Skin epidermis (tissue), 12 donors: Measurements from ENCODE around the gene TFF2.

Experiments
- H3K27ac ChIP-seq, 21 experiments: fragments of 200-600 bp; sonication (generic) in 11 of 21; one replicate each; pipeline ENCODE4 v1.5.0; 2020; ENCODE audit warnings: mild to moderate bottlenecking in 3 of 21, inconsistent platforms in 2 of 21, moderate library complexity in 2 of 21
- H3K4me3 ChIP-seq, 7 experiments: fragments of 200-600 bp; sonication (generic) in 2 of 7; one replicate each; pipeline ENCODE4 v1.5.0; 2020; ENCODE audit warnings: inconsistent platforms in 2 of 7, mild to moderate bottlenecking in 2 of 7, moderate library complexity in 1 of 7

TFF2 gene

DNA sequence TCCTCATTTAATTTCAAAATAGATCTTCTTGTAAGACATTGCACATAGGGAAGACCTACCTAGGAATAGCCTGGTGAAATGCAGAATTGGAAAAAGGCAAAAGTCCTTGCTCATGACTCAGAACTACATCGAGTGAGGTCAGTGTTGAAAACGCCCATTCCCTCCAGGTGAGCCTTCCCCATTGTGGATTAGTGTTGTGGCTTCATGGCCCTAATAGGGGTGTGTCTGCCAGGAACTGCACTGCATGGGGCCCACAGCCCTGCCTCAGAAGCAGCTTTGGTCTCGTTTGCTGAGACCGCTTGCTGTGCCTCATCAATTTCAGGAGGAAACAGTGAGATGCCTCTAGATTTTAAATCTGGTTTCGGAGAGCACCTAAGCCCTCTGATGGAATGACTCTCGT lies 52.6 kb downstream of the TFF2 start:
- H3K27ac ChIP-seq = no peak overlapping the region

DNA sequence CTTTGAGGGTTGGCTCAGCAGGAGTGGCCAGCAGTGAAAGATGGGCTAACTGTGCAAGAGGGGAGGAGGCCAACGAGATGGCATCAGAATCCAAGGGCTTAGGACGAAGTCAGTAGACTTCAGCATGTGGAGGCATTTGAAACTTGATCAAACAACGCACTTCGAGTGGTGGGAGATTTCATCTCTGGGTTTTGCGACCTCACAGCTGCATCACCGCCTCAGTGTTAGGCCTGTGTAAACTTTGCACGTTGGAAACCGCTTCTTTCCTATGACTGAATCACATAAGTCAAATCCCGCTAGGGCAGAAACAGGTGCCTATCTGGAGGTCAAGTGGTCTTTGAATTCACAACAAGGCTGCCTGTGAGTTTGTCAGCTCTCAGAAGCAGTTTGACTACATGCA lies 53.4 kb downstream of the TFF2 start:
- no peak overlapping the region for H3K4me3 ChIP-seq
- no peak overlapping the region for H3K27ac ChIP-seq

More for the DNA sequence above, 52.6 kb downstream of the TFF2 start:
- H3K4me3 ChIP-seq = no peak overlapping the region

DNA sequence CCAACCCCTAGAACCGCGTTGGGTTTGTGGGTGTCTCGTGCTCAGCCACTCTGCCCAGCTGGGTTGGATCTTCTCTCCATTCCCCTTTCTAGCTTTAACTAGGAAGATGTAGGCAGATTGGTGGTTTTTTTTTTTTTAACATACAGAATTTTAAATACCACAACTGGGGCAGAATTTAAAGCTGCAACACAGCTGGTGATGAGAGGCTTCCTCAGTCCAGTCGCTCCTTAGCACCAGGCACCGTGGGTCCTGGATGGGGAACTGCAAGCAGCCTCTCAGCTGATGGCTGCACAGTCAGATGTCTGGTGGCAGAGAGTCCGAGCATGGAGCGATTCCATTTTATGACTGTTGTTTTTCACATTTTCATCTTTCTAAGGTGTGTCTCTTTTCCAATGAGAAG lies 54.3 kb downstream of the TFF2 start:
- no peak overlapping the region for H3K4me3 ChIP-seq
- no peak overlapping the region for H3K27ac ChIP-seq
